IMR-90 (cell line): Measurements from ENCODE around the gene ZSCAN5C. TPM values are rescaled to one million over a fixed set of nuclear protein-coding genes. Genes with fewer than 3 reads are reported as not detected.
"Not testable (repeated sequence)": the region's sequence is repeated elsewhere in the genome, so short reads cannot be mapped to it uniquely, and the experiment has no call there.

Experiments
- ATAC-seq: fragments of 200-7000 bp; cut with Tn5 transposase; 2 replicates; pipeline ENCODE4 v1.9.1; 2020; ENCODE audit warnings: low read depth, mild to moderate bottlenecking, moderate library complexity
- BruUV-seq: library from RNA; stranded (reverse); fragments of 400-500 nt; replicated peaks from 2 replicates; lab custom pipeline; 2021; lab: Mats Ljungman, UMichigan
- CTCF ChIA-PET: fragments of 300-600 bp; formaldehyde crosslinking; extraction: SDS; loops from one replicate; lab custom pipeline; 2021; ENCODE audit warnings: antibody characterized with exemption; lab: Yijun Ruan, JAX
- POLR2A ChIA-PET: fragments of 300-600 bp; sonication (Branson Sonifier 250); formaldehyde crosslinking; loops from one replicate; lab custom pipeline; 2022; ENCODE audit warnings: antibody characterized with exemption; ENCODE audit not compliant: unreplicated experiment; lab: Charles Lee
- DNase-seq: peaks from one replicate; pipeline ENCODE4 v3.0.0; 2013
- H2AFZ ChIP-seq: replicated peaks from 2 replicates; pipeline ENCODE3; 2013; ENCODE audit warnings: low read length, mild to moderate bottlenecking; ENCODE audit not compliant: poor library complexity
- H2AK5ac ChIP-seq: 2 replicates; pipeline ENCODE4 v1.6.1; 2013; ENCODE audit warnings: low read depth, low read length, inconsistent platforms
- H2AK9ac ChIP-seq: replicated peaks from 2 replicates; pipeline ENCODE3; 2013; ENCODE audit warnings: mild to moderate bottlenecking, low read depth, low read length, moderate library complexity; ENCODE audit not compliant: poor library complexity
- H2BK120ac ChIP-seq: 2 replicates; pipeline ENCODE4 v1.6.1; 2013; ENCODE audit warnings: low read depth, low read length, inconsistent platforms
- H2BK15ac ChIP-seq: 3 replicates; pipeline ENCODE4 v1.6.1; 2013; ENCODE audit warnings: low read depth, low read length, inconsistent platforms
- H2BK20ac ChIP-seq: 2 replicates; pipeline ENCODE4 v1.6.1; 2013; ENCODE audit warnings: low read depth, mild to moderate bottlenecking, inconsistent platforms, low read length, moderate library complexity
- H2BK5ac ChIP-seq: 2 replicates; pipeline ENCODE4 v1.6.1; 2013; ENCODE audit warnings: mild to moderate bottlenecking, low read depth, low read length, inconsistent platforms; ENCODE audit not compliant: poor library complexity, severe bottlenecking
- H3K14ac ChIP-seq: replicated peaks from 2 replicates; pipeline ENCODE4 v1.6.1; 2013; ENCODE audit warnings: low read depth, low read length, inconsistent platforms
- H3K18ac ChIP-seq: 2 replicates; pipeline ENCODE4 v1.6.1; 2013; ENCODE audit warnings: low read depth, low read length, control low read depth
- H3K23ac ChIP-seq: 2 replicates; pipeline ENCODE4 v1.6.1; 2013; ENCODE audit warnings: low read depth, low read length, inconsistent platforms
- H3K27ac ChIP-seq: 2 replicates; pipeline ENCODE4 v1.5.1; 2013; ENCODE audit warnings: mild to moderate bottlenecking, control low read depth, low read length; ENCODE audit not compliant: insufficient read depth
- H3K27me3 ChIP-seq: 2 replicates; pipeline ENCODE4 v1.6.1; 2013; ENCODE audit warnings: low read length; ENCODE audit not compliant: control insufficient read depth, insufficient read depth
- H3K36me3 ChIP-seq: 2 replicates; pipeline ENCODE4 v1.6.1; 2013; ENCODE audit warnings: low read length, mixed read lengths; ENCODE audit not compliant: control insufficient read depth, insufficient read depth
- H3K4ac ChIP-seq: 2 replicates; pipeline ENCODE4 v1.6.1; 2013; ENCODE audit warnings: low read depth, low read length, inconsistent platforms
- H3K4me1 ChIP-seq: 2 replicates; pipeline ENCODE4 v1.6.1; 2013; ENCODE audit warnings: low read length, mixed read lengths; ENCODE audit not compliant: control insufficient read depth, insufficient read depth
- H3K4me2 ChIP-seq: 2 replicates; pipeline ENCODE4 v1.6.1; 2013; ENCODE audit warnings: low read depth, mild to moderate bottlenecking, control low read depth, low read length, moderate library complexity
- H3K4me3 ChIP-seq: 2 replicates; pipeline ENCODE4 v1.5.1; 2013; ENCODE audit warnings: low read depth, mild to moderate bottlenecking, control low read depth, low read length, moderate library complexity; ENCODE audit not compliant: insufficient read depth
- H3K56ac ChIP-seq: 2 replicates; pipeline ENCODE4 v1.6.1; 2013; ENCODE audit warnings: low read length, inconsistent platforms; ENCODE audit not compliant: insufficient read depth; ENCODE audit errors: extremely low read depth
- H3K79me1 ChIP-seq, 2 experiments: 2 replicates each; pipeline ENCODE4 v1.6.1; 2013; ENCODE audit warnings: low read length in 2 of 2, inconsistent platforms in 1 of 2, low read depth in 1 of 2
- H3K9ac ChIP-seq: 2 replicates; pipeline ENCODE4 v1.6.1; 2013; ENCODE audit warnings: low read depth, low read length, control low read depth
- H3K9me1 ChIP-seq: 2 replicates; pipeline ENCODE4 v1.6.1; 2013; ENCODE audit warnings: low read length, inconsistent platforms; ENCODE audit not compliant: insufficient read depth
- H3K9me3 ChIP-seq: 2 replicates; pipeline ENCODE4 v1.6.1; 2013; ENCODE audit warnings: low read length; ENCODE audit not compliant: control insufficient read depth, insufficient read depth
- H4K20me1 ChIP-seq: 2 replicates; pipeline ENCODE4 v1.6.1; 2013; ENCODE audit warnings: low read length, inconsistent platforms; ENCODE audit not compliant: insufficient read depth
- H4K5ac ChIP-seq: 2 replicates; pipeline ENCODE4 v1.6.1; 2013; ENCODE audit warnings: mild to moderate bottlenecking, low read depth, low read length, control low read depth
- H4K8ac ChIP-seq, 2 experiments: 2 replicates each; pipeline ENCODE4 v1.6.1; 2013; ENCODE audit warnings: low read depth in 2 of 2, low read length in 2 of 2, control low read depth in 1 of 2, inconsistent platforms in 1 of 2
- H4K91ac ChIP-seq: 2 replicates; pipeline ENCODE4 v1.6.1; 2013; ENCODE audit warnings: low read depth, low read length, inconsistent platforms; ENCODE audit not compliant: insufficient read depth
- WGBS, 2 experiments: methylation state at CpG; one replicate each; pipeline versions ENCODE4 v1.1.5 to v1.1.7; 2013; ENCODE audit warnings: missing lambda C conversion rate in 2 of 2; ENCODE audit not compliant: insufficient read length in 1 of 2; ENCODE audit errors: extremely low coverage in 2 of 2; 5-methylcytosine and 5-hydroxymethylcytosine counted together
- dilution Hi-C: fragments of 300-500 bp; cut with HindIII; formaldehyde crosslinking; loops from one replicate; pipeline ENCODE4 v1.14.3; 2018; ENCODE audit warnings: low sequenced_read_pairs; ENCODE audit not compliant: unreplicated experiment
- in situ Hi-C: fragments of 300-500 bp; cut with MboI; formaldehyde crosslinking; loops from 3 replicates; pipeline ENCODE4 v1.14.3; 2019; ENCODE audit warnings: low sequenced_read_pairs, inconsistent platforms, mixed read lengths
- intact Hi-C: fragments of 100-400 bp; cut with micrococcal nuclease; formaldehyde crosslinking; loops from 2 replicates; pipeline ENCODE4 v1.10.0; 2022
- polyA plus RNA-seq, 3 experiments: library from polyadenylated mRNA; depleted of rRNA; stranded (reverse); fragments of >200 nt; gene quantifications; 2 replicates each; pipeline ENCODE4 v1.2.3, GENCODE V29; 2012; ENCODE audit warnings: low replicate concordance in 1 of 3
- total RNA-seq: library from RNA; depleted of rRNA; stranded (reverse); fragments of >200 nt; gene quantifications from 2 replicates; pipeline ENCODE4 v1.2.3, GENCODE V29; 2012

Gene ZSCAN5C
- total and polyA plus RNA-seq, 2 of the 4 experiments (the other 2 are of a cell fraction) = not detected

GRCh38 chr19:56210036-56210435, 8.0 kb downstream of the ZSCAN5C start:
- ATAC-seq, H3K9me1 ChIP-seq, POLR2A ChIA-PET, in situ Hi-C loops, H3K27ac ChIP-seq, H2BK5ac ChIP-seq, H3K27me3 ChIP-seq, H2AK9ac ChIP-seq, H2BK15ac ChIP-seq, H3K4me1 ChIP-seq, DNase-seq, H2AK5ac ChIP-seq, H3K9ac ChIP-seq, H4K20me1 ChIP-seq, H4K91ac ChIP-seq, H4K8ac ChIP-seq, H2AFZ ChIP-seq, H3K23ac ChIP-seq, H3K9me3 ChIP-seq, H3K4me3 ChIP-seq, H3K79me1 ChIP-seq, H3K4ac ChIP-seq, H3K36me3 ChIP-seq, H3K4me2 ChIP-seq, H2BK20ac ChIP-seq, H3K14ac ChIP-seq, intact Hi-C loops, H3K18ac ChIP-seq, CTCF ChIA-PET, H2BK120ac ChIP-seq, dilution Hi-C loops, BruUV-seq, H4K5ac ChIP-seq, H3K56ac ChIP-seq: not testable (repeated sequence)
- no CpG with 5 or more reads among the region's 9 CpGs for WGBS, 2 experiments
